Duodenal mucosa (tissue), 2 donors: Measurements from ENCODE around the gene SNORC.

Experiments used
- H3K27ac ChIP-seq: one replicate; pipeline ENCODE4 v1.7.0; 2013; ENCODE audit warnings: low read depth, low read length
- H3K27me3 ChIP-seq, 2 donors: one replicate each; pipeline ENCODE4 v1.7.0; 2013; ENCODE audit warnings: low read length in 2 of 2, control low read depth in 1 of 2; ENCODE audit not compliant: insufficient read depth in 2 of 2, control insufficient read depth in 1 of 2
- H3K36me3 ChIP-seq, 2 donors: one replicate each; pipeline ENCODE4 v1.7.0; 2013; ENCODE audit warnings: low read length in 2 of 2, control low read depth in 1 of 2; ENCODE audit not compliant: insufficient read depth in 2 of 2, control insufficient read depth in 1 of 2
- H3K4me1 ChIP-seq, 2 donors: one replicate each; pipeline ENCODE4 v1.7.0; 2013; ENCODE audit warnings: low read length in 2 of 2, control low read depth in 1 of 2; ENCODE audit not compliant: insufficient read depth in 2 of 2, control insufficient read depth in 1 of 2
- H3K4me3 ChIP-seq, 2 donors: one replicate each; pipeline ENCODE4 v1.7.0; 2013; ENCODE audit warnings: low read length in 2 of 2, low read depth in 1 of 2
- H3K9ac ChIP-seq, 2 donors: one replicate each; pipeline ENCODE4 v1.7.0; 2013; ENCODE audit warnings: low read length in 2 of 2, low read depth in 1 of 2
- H3K9me3 ChIP-seq, 2 donors: one replicate each; pipeline ENCODE4 v1.7.0; 2013; ENCODE audit warnings: low read length in 2 of 2, control low read depth in 1 of 2; ENCODE audit not compliant: control insufficient read depth in 1 of 2

The SNORC gene

DNA sequence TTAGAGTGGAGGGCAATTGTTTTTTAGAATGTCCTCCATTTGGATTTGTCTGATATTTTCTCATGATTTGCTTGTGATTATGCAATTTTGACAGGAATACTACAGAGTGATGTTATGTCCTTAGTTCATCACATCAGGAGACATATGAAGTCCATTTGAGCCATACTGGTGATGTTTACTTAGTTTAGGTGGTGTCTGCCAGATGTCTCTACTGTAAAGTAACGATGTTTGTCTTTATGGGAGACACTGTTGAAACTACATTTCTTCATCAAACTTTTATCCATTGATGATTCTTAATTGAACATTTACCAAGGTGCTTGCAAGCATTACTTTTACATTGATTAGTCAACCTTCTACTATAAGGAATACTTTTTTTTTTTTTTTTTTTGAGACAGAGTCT, 4.9 kb upstream of the SNORC start:
- Histone ChIP-seq H3K4me3 (no peak overlapping the region), H3K27ac (no peak overlapping the region), H3K4me1 (peaks cover 7 to 16% of the 10 kb centered on the region in 2 donors), H3K36me3 (peaks cover 3 to 7% of the 10 kb centered on the region in 2 donors), H3K9me3 (no peaks in the 10 kb centered on the region), H3K9ac (no peak overlapping the region), H3K27me3 (no peaks in the 10 kb centered on the region)

DNA sequence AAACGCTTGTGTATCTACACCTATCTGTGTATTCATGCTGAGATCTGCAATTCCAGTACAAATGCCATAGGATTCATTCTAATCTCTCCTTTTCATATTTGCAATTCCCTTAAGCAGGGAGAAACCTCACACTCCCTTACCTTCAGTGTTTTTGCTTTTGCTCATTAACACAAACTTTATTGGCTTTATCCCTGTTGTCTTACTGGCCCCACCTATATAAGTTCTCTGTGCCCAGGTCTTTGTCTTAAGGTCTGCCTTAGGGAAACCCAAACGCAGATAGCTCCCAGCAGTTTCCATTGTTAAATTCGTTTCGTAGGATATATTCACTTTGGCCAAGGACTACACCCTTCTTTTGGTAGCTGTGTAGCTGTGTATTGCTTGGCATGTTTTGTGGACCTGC, 4.0 kb upstream of the SNORC start:
- no peak overlapping the region for H3K4me3 ChIP-seq
- H3K4me1 ChIP-seq, result peaks cover 3 to 9% of the 10 kb centered on the region in 2 donors
- H3K9me3 ChIP-seq, result no peaks in the 10 kb centered on the region
- peaks cover under 1 to 7% of the 10 kb centered on the region in 2 donors for H3K36me3 ChIP-seq
- H3K27me3 ChIP-seq, result no peaks in the 10 kb centered on the region
- no peak overlapping the region for H3K27ac ChIP-seq
- no peak overlapping the region for H3K9ac ChIP-seq

DNA sequence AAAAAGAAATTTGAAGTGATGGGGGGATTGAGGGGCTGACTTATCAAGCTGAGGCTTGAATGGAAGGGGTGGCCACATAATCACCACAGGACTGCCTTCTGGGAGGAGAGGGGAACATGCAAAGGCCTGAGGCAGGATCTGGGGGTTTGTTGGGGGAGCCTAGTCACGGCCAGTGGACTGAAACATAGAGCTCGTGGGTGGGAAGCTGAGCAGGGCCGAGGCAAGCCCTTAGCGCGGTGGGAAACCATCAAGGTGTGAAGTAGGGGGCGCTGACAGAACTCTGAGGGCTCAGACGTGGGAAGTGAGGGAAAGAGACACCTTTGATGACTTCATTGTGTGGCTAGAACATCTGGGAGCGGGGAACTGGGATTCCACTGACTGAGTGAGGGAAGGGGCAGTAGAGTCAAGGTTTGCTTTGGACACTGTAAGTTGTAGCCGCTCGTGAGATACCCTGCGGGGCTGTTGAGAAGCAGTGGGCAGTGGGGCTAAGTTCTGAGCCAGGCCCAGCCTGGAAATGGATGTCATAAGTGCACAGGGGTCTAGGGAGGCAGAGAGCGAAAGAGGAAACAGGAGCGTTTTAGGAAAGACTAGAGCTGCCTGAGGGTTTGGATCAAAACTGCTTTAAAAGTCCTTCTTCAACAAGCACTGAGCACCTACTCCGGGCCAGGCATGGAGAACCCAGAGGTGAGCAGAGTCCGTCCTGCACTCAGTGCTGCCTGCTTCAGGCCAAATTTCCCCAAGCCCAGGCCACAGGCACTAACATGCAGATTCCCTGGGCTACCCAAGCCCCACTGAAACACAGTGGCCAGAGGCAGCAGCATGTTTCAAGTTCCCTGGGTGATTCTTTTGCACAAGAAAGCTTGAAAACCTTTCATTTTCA, 686 bp upstream of the SNORC start:
- H3K27ac ChIP-seq, result no peak overlapping the region
- no peaks in the 10 kb centered on the region for H3K36me3 ChIP-seq
- no peak overlapping the region for H3K9ac ChIP-seq

DNA sequence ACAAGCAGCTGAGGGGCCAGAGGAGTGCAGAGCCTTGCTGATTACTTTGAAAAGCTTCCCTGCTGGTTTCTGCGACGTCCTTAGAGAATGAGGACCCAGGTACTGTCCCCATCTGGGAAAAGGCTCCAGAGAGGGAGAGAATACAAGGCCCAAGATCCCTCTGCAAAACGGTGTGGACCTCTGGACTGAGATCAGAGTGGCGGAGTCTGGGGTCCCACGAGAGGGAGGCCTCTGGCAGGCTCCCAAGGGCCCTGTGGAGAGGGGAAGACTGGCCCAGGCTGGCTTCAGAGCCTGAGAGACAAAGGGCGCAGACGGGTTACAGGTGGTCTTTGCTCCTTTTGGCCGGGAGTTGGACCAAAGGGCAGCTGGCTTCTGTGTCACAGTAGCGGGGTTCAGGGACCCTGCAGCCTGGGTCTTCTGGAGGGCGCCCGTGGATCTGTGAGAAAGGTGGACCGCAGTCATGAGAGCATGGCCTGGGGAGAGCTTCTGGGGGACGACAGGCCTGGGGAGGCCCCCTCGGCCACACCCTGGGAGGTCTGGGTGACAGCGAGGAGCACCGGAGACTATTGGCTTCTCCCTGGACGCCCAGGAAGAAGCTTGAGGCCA, 805 bp downstream of the SNORC start:
- Histone ChIP-seq H3K9ac (no peak overlapping the region), H3K27ac (no peak overlapping the region), H3K9me3 (no peaks in the 10 kb centered on the region), H3K36me3 (no peaks in the 10 kb centered on the region), H3K4me3 (no peak overlapping the region), H3K27me3 (no peaks in the 10 kb centered on the region), H3K4me1 (peaks cover 27 to 33% of the 10 kb centered on the region in 2 donors)

More for the DNA sequence above, 686 bp upstream of the SNORC start:
- H3K9me3 ChIP-seq, result no peaks in the 10 kb centered on the region
- H3K27me3 ChIP-seq, result no peaks in the 10 kb centered on the region
- H3K4me3 ChIP-seq, result no peak overlapping the region
- H3K4me1 ChIP-seq, result peaks cover 19 to 20% of the 10 kb centered on the region in 2 donors

DNA sequence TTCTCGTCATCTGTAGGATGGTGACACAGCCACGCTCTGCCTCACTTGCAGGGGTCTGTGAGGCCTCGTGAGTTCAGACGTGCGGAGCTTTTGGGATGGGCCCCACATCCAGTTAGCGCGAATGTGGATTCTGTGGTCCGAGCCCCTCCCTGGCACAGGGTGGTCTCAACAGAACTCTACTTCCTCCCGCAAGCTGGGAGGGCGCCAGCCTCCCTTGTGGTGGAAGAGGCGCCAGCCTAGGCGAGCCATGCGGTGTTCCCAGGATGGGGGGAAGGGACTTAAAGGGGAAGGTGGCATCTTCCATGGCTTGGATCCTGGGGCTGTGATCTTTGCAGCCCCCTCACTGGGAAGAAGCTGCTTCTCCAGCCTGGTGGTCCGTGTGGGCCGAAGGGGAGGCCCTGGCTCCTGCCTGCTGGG, 1.4 kb downstream of the SNORC start:
- no peaks in the 10 kb centered on the region for H3K36me3 ChIP-seq
- no peaks in the 10 kb centered on the region for H3K9me3 ChIP-seq
- peaks cover 27 to 33% of the 10 kb centered on the region in 2 donors for H3K4me1 ChIP-seq
- H3K4me3 ChIP-seq, result no peak overlapping the region
- no peak overlapping the region for H3K27ac ChIP-seq
- H3K9ac ChIP-seq, result no peak overlapping the region
- H3K27me3 ChIP-seq, result no peaks in the 10 kb centered on the region

DNA sequence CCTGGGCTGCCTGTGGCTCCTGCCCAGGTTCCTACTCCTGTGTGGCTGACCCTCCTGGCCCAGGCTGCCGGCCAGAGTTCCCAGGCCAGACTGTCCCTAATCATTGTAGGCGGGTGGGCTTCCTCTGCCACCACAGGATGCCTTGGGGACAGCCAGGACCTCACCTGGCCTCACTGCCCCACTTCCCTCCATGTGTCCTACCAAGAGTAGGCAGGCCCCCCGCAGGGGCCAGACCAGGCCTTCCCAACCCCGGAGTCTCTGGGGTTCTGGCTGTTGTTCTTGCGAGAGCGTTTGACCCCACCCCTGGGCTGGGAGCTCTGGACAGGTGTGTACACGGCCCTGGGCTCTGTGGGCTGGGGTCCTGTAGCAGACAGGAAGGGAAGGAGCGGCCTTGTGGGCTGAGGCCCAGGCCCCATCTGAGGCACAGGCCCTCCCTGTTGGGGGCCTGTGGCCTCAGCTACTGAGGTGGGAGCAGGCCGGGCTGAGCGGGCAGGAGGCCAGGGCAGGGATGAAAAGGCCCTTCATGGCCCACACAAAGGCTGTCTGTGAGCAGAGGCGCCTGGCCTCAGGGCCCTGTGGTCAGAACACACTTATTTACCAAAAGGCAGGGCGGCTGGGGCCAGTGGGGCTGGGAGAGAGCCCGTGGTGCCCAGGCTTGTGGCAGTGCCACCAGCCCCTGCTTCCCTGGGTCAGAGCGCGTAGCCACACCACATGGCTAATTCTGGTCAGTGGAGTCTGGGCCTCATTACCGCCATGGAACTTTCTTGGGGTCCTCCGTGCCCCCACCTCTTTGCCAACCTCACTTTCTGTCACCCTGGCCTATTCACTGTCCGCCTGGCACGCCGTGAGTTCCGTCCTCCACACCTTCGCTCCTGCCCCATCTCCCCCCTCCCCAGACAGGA, 2.0 kb downstream of the SNORC start:
- Histone ChIP-seq H3K4me1 (peaks cover 27 to 33% of the 10 kb centered on the region in 2 donors), H3K27ac (no peak overlapping the region), H3K9me3 (no peaks in the 10 kb centered on the region), H3K9ac (no peak overlapping the region), H3K36me3 (no peaks in the 10 kb centered on the region), H3K4me3 (no peak overlapping the region), H3K27me3 (no peaks in the 10 kb centered on the region)

DNA sequence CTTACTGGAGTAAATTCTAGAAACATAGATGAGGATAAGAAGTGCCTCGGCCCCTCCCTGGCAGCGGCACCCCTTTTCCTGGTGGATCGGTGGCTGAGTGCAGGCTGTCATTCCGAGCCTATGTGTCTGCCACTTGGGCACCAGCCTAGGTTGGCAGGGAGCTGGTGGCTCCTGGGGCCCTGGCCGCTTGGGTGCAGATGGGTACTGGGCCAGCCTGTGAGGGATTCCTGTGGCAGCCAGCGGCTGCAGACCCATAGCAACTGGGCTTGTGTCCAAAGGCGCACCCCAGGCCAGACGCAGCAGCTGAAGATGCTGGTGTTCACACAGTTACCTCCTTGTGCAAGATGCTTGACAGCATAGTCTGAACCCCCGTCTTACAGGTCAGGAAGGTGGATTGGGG, 2.8 kb downstream of the SNORC start:
- H3K36me3 ChIP-seq, result no peaks in the 10 kb centered on the region
- no peak overlapping the region for H3K27ac ChIP-seq
- H3K27me3 ChIP-seq, result no peaks in the 10 kb centered on the region
- H3K9ac ChIP-seq, result no peak overlapping the region
- no peaks in the 10 kb centered on the region for H3K9me3 ChIP-seq
- no peak overlapping the region for H3K4me3 ChIP-seq
- H3K4me1 ChIP-seq, result peaks cover 27 to 33% of the 10 kb centered on the region in 2 donors

DNA sequence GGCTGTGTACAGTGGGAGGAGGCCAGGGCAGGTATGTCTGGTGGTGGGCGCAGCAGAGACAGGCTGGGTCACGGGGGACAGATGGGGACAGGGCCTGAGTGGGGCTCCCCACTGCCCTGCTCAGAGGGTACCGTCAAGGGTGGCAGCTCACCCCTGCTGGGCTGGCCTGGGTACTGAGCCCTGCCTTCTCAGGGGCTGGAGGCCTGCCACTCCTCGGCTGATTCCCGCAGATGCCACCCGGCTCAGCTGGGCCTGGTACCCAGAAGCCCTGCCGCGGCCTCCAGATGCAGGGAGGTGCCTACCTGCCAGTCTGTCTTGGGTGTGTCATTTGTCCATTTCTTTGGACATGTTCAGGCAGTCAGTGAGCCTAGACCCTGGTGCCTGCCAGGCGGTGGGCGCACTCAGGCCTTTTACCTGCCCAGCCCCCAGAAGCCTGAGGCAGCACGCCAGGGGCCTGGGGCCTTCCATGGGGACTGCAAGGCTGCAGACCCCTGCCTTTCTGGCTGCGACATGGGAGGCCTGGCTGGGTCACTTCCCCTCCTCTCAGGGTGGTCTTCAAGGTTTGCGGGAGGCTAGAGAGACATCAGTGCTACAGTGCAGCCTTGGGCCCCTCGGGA, 3.3 kb downstream of the SNORC start:
- Histone ChIP-seq H3K4me1 (peaks cover 27 to 33% of the 10 kb centered on the region in 2 donors), H3K27me3 (no peaks in the 10 kb centered on the region), H3K9ac (peak overlapping the region in 1 of 2 donors; percentile 25), H3K9me3 (no peaks in the 10 kb centered on the region), H3K27ac (peak overlapping the region; percentile 62), H3K4me3 (no peak overlapping the region), H3K36me3 (peaks cover 0 to under 1% of the 10 kb centered on the region in 2 donors)

DNA sequence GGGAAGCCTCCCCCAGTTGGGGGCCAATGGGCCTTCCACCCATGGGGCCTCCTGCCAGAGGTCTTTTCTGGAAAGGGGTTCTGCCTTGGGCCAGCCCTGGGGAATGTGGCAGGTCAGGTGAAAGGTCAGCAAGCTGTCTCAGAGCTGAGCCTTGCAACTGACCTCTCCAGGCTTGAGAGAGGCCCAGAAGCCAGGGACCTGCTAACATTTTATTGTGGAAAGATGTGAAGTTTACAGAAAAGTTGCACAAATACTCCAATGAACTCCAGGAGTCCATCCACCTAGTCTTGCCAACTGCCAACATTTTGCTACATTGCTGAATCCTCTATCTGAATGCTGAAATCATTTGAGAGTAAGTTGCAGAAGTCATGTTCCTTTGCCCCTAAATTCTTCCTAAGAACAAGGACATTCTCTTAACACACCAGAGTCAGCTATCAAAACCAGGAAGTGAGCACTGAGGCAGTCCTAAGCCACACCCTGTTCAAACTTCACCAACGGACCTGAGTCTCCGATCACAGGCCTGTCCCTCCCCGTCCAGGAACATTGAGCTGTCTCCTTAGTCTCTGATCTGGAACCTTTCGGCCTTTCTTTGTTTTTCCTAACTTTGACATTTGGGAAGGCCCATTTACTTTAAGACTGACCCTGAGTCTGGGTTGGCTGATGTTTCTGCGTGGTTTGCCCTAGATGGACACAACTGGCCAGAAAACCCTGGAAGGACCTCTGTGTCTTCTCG, 4.0 kb downstream of the SNORC start:
- Histone ChIP-seq H3K27me3 (no peaks in the 10 kb centered on the region), H3K4me1 (peaks cover 23 to 33% of the 10 kb centered on the region in 2 donors), H3K4me3 (peak overlapping the region in 1 of 2 donors; percentile 27), H3K36me3 (peaks cover 0 to 8% of the 10 kb centered on the region in 2 donors), H3K9me3 (no peaks in the 10 kb centered on the region), H3K27ac (peak overlapping the region; percentile 65), H3K9ac (peak overlapping the region in 1 of 2 donors; percentile 38)
